HS-5 (cell line): ENCODE measurements around the gene MS4A1.
"Not testable (repeated sequence)": the region's sequence is repeated elsewhere in the genome, so short reads cannot be mapped to it uniquely, and the experiment has no call there.

ENCODE experiments used
- DNase-seq: peaks from one replicate; pipeline ENCODE4 v3.0.0-alpha.2; 2012; ENCODE audit warnings: low read depth

MS4A1 gene

GRCh38 chr11:60502221-60502775 lies 46.7 kb downstream of the MS4A1 start:
- DNase-seq: no peak

GRCh38 chr11:60504219-60504905 lies 48.7 kb downstream of the MS4A1 start:
- DNase-seq: no peak

- not testable (repeated sequence) for DNase-seq
Measured at GRCh38 chr11:60509609-60510008, 54.0 kb downstream of the MS4A1 start.

- not testable (repeated sequence) for DNase-seq
Measured at GRCh38 chr11:60510209-60510608, 54.6 kb downstream of the MS4A1 start.

- DNase-seq: no peak
Measured at GRCh38 chr11:60511393-60511792, 55.7 kb downstream of the MS4A1 start.

- DNase-seq: no peak
Measured at GRCh38 chr11:60512651-60513225, 57.1 kb downstream of the MS4A1 start.

- no peak for DNase-seq
Measured at GRCh38 chr11:60513496-60514460, 58.1 kb downstream of the MS4A1 start.

GRCh38 chr11:60515144-60515855 lies 59.7 kb downstream of the MS4A1 start, which contains the start of gene MS4A13:
MS4A13 (plus strand) TSS chr11:60515392; CDS start chr11:60518084, 2,692 bp downstream.
- DNase-seq: no peak
